Caco-2 (cell line): ENCODE data around the gene SBF2. TPM values are rescaled to one million over a fixed set of nuclear protein-coding genes. Genes with fewer than 3 reads are reported as not detected.

ENCODE experiments used
- BruUV-seq: library from RNA; stranded (reverse); fragments of 400-500 nt; replicated peaks from 2 replicates; lab custom pipeline; 2021; lab: Mats Ljungman, UMichigan
- CTCF ChIA-PET: fragments of 300-600 bp; sonication (Branson Sonifier 250); formaldehyde crosslinking; loops from one replicate; lab custom pipeline; 2022; ENCODE audit warnings: antibody characterized with exemption; lab: Charles Lee
- POLR2A ChIA-PET: fragments of 300-600 bp; sonication (Branson Sonifier 250); formaldehyde crosslinking; loops from one replicate; lab custom pipeline; 2022; ENCODE audit warnings: antibody characterized with exemption; lab: Charles Lee
- DNase-seq, 2 experiments: peaks; one replicate each; pipeline versions ENCODE4 v3.0.0 to v3.0.0-alpha.2; 2020 to 2022
- H3K27me3 ChIP-seq: replicated peaks from 2 replicates; pipeline ENCODE4 v1.6.0; 2011; ENCODE audit warnings: low read length; ENCODE audit not compliant: control insufficient read depth, insufficient read depth
- H3K36me3 ChIP-seq: 2 replicates; pipeline ENCODE4 v1.5.1; 2011; ENCODE audit warnings: low read length; ENCODE audit not compliant: control insufficient read depth, insufficient read depth
- H3K4me1 ChIP-seq: fragments of 250-450 bp; sonication (Bioruptor Pico); 2 replicates; pipeline ENCODE4 v1.5.1; 2020; ENCODE audit warnings: mild to moderate bottlenecking
- H3K4me3 ChIP-seq: 2 replicates; pipeline ENCODE4 v1.5.1; 2011; ENCODE audit warnings: low read depth, mild to moderate bottlenecking, control low read depth, low read length
- H3K9me3 ChIP-seq: fragments of 250-450 bp; sonication (Bioruptor Pico); 2 replicates; pipeline ENCODE4 v1.5.1; 2020; ENCODE audit warnings: mild to moderate bottlenecking, moderate library complexity
- H3K27ac Mint-ChIP-seq: one replicate; pipeline ENCODE4 v1.8.0; 2022; ENCODE audit warnings: mixed read lengths; ENCODE audit not compliant: unreplicated experiment
- H3K27me3 Mint-ChIP-seq: one replicate; pipeline ENCODE4 v1.8.0; 2022; ENCODE audit warnings: mixed read lengths; ENCODE audit not compliant: insufficient read depth, unreplicated experiment
- H3K36me3 Mint-ChIP-seq: one replicate; pipeline ENCODE4 v1.8.0; 2022; ENCODE audit warnings: mild to moderate bottlenecking, mixed read lengths; ENCODE audit not compliant: insufficient read depth, unreplicated experiment
- H3K4me1 Mint-ChIP-seq: one replicate; pipeline ENCODE4 v1.8.0; 2022; ENCODE audit warnings: low read depth, mixed read lengths; ENCODE audit not compliant: unreplicated experiment
- H3K4me3 Mint-ChIP-seq: one replicate; pipeline ENCODE4 v1.8.0; 2022; ENCODE audit warnings: mild to moderate bottlenecking, moderate library complexity, mixed read lengths; ENCODE audit not compliant: unreplicated experiment
- H3K9me3 Mint-ChIP-seq: one replicate; pipeline ENCODE4 v1.8.0; 2022; ENCODE audit warnings: mixed read lengths; ENCODE audit not compliant: unreplicated experiment
- CTCF ChIP-seq, 2 experiments: fragments of 200-600 bp in 1 of 2; IDR thresholded peaks; 1 replicate in 1 of 2; 2 replicates in 1 of 2; pipeline versions ENCODE4 v1.5.1 to v1.8.0; 2011 to 2022; ENCODE audit warnings: antibody characterized with exemption in 1 of 2, control low read depth in 1 of 2, inconsistent platforms in 1 of 2, low read depth in 1 of 2, low read length in 1 of 2, mild to moderate bottlenecking in 1 of 2, moderate library complexity in 1 of 2; ENCODE audit not compliant: insufficient read depth in 1 of 2, severe bottlenecking in 1 of 2, unreplicated experiment in 1 of 2
- intact Hi-C: fragments of 100-400 bp; cut with micrococcal nuclease; formaldehyde crosslinking; loops from one replicate; pipeline ENCODE4 v1.10.0; 2022; ENCODE audit not compliant: unreplicated experiment
- total RNA-seq: library from RNA; stranded (reverse); gene quantifications from 2 replicates; pipeline ENCODE4 v1.2.3, GENCODE V29; 2022

Gene SBF2
- total RNA-seq, 1 experiment from 2014 or later, result 72.2 TPM

- ChIA-PET CTCF (interaction anchor here (0.6 to 1.1 kb wide), 4 partner anchors 18 to 564 kb away, joined by 3 to 4 read pairs (median 3); no protein-coding TSS in a partner anchor), POLR2A (interaction anchor here (0.6 kb wide), 1 partner anchor 339 kb away, joined by 4 read pairs; no protein-coding TSS in a partner anchor)
- Histone ChIP-seq H3K27me3 (no peaks in the 10 kb centered on the region), H3K36me3 (no peaks in the 10 kb centered on the region), H3K4me3 (no peak overlapping the region), H3K4me1 (peaks cover 63% of the 10 kb centered on the region), H3K9me3 (no peaks in the 10 kb centered on the region)
- no TSS peak for BruUV-seq
- peak overlapping the region; percentile 90 for H3K27ac Mint-ChIP-seq
- no peaks in the 10 kb centered on the region for H3K27me3 Mint-ChIP-seq
- H3K9me3 Mint-ChIP-seq, result no peaks in the 10 kb centered on the region
- peaks cover 44% of the 10 kb centered on the region for H3K4me1 Mint-ChIP-seq
- peak overlapping the region; percentile 56 for H3K4me3 Mint-ChIP-seq
- intact Hi-C loops, result loop anchor here (2.0 to 5.0 kb wide), 4 partner anchors 66 to 460 kb away; no protein-coding TSS in a partner anchor
- H3K36me3 Mint-ChIP-seq, result no peaks in the 10 kb centered on the region
- DNase-seq, result no peak
- TF ChIP-seq CTCF (IDR thresholded peaks at IDR 0.05; ENCODE audit: insufficient read depth in 1 of 2, low read depth in 1 of 2, low read length in 1 of 2, severe bottlenecking in 1 of 2, unreplicated experiment in 1 of 2), result no peak
Measured at GRCh38 chr11:10322401-10322800, 28.4 kb upstream of the SBF2 start.

GRCh38 chr11:10320736-10321465 is 26.9 kb upstream of the SBF2 start:
- Histone ChIP-seq H3K27me3 (no peaks in the 10 kb centered on the region), H3K36me3 (no peaks in the 10 kb centered on the region), H3K4me3 (no peak overlapping the region), H3K9me3 (no peaks in the 10 kb centered on the region), H3K4me1 (peaks cover 56% of the 10 kb centered on the region)
- no peak for DNase-seq
- intact Hi-C loops, result loop anchor here (5.0 kb wide), 1 partner anchor 349 kb away; no protein-coding TSS in a partner anchor
- ChIA-PET CTCF (no interaction called here), POLR2A (interaction anchor here (0.7 kb wide), 1 partner anchor 16 kb away, joined by 3 read pairs; the partner anchor contains the start of gene ADM)
- H3K27ac Mint-ChIP-seq, result no peak overlapping the region
- no peaks in the 10 kb centered on the region for H3K36me3 Mint-ChIP-seq
- no peaks in the 10 kb centered on the region for H3K27me3 Mint-ChIP-seq
- TF ChIP-seq CTCF (IDR thresholded peaks at IDR 0.05; ENCODE audit: insufficient read depth in 1 of 2, low read depth in 1 of 2, low read length in 1 of 2, severe bottlenecking in 1 of 2, unreplicated experiment in 1 of 2), result no peak
- no peaks in the 10 kb centered on the region for H3K9me3 Mint-ChIP-seq
- peaks cover 48% of the 10 kb centered on the region for H3K4me1 Mint-ChIP-seq
- no TSS peak for BruUV-seq
- no peak overlapping the region for H3K4me3 Mint-ChIP-seq

GRCh38 chr11:10319702-10320558 is 25.9 kb upstream of the SBF2 start:
- Histone ChIP-seq H3K27me3 (no peaks in the 10 kb centered on the region), H3K4me1 (peaks cover 46% of the 10 kb centered on the region), H3K4me3 (no peak overlapping the region), H3K9me3 (no peaks in the 10 kb centered on the region), H3K36me3 (no peaks in the 10 kb centered on the region)
- intact Hi-C loops, result loop anchor here (5.0 kb wide), 1 partner anchor 348 kb away; no protein-coding TSS in a partner anchor
- Mint-ChIP-seq H3K36me3 (no peaks in the 10 kb centered on the region), H3K4me3 (no peak overlapping the region), H3K9me3 (no peaks in the 10 kb centered on the region), H3K4me1 (peaks cover 48% of the 10 kb centered on the region), H3K27ac (no peak overlapping the region), H3K27me3 (no peaks in the 10 kb centered on the region)
- CTCF ChIA-PET, result no interaction called here
- TF ChIP-seq CTCF (IDR thresholded peaks at IDR 0.05; ENCODE audit: insufficient read depth in 1 of 2, low read depth in 1 of 2, low read length in 1 of 2, severe bottlenecking in 1 of 2, unreplicated experiment in 1 of 2), result no peak
- POLR2A ChIA-PET, result no interaction called here
- no peak for DNase-seq
- no TSS peak for BruUV-seq
